ENCODE measurements around the gene GALK2.

GALK2 gene

DNA sequence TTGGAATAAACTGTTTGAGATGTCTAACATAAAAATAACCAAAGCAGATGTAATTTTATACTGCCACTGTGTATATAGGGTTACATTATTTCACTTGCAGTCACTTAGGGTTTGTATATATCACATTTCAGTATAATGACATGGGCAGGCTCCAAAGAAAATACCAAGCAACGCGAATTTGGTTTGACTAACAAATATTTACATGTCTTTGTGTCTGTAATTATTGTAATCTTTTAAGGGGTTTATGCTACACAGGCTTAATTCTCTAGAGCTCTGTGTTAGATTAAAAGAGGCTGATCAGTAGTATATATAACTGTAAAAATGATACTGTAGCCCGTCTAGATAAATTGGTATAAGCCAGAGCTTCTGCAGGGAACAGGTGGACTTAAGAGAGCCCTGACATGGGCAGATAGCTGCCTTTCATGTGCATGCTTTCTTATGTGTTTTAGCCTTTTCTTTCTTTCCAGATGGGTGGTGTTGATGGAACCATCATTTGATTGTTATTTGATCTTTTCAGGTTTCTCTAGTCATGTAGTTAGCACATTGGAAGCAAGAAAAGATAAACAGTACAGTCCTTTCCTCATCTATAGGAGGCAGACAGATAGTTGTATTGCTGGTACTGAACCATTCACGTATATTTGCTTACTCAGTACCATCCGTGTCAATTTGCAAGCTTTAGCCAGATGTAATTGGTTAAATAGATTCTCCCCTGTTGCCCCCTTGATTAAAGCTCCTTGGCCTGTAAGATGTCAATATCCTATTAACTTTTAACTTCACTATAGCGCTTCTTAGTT lies 86.1 kb downstream of the GALK2 start (continued):
- TF ChIP-seq, protein P1, sequence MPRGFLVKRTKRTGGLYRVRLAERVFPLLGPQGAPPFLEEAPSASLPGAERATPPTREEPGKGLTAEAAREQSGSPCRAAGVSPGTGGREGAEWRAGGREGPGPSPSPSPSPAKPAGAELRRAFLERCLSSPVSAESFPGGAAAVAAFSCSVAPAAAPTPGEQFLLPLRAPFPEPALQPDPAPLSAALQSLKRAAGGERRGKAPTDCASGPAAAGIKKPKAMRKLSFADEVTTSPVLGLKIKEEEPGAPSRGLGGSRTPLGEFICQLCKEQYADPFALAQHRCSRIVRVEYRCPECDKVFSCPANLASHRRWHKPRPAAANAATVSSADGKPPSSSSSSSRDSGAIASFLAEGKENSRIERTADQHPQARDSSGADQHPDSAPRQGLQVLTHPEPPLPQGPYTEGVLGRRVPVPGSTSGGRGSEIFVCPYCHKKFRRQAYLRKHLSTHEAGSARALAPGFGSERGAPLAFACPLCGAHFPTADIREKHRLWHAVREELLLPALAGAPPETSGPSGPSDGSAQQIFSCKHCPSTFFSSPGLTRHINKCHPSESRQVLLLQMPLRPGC (tag by site-specific recombination; IDR thresholded peaks at IDR 0.05) = peak; percentile 77; the same call in 1 of the 2 replicates
- TF ChIP-seq ZNF76 (tag by site-specific recombination; IDR thresholded peaks at IDR 0.05; ENCODE audit: borderline replicate concordance, low read depth) (no peak), ZNF677 (tag by site-specific recombination; IDR thresholded peaks at IDR 0.05) (no peak), ZNF350 (tag by site-specific recombination; IDR thresholded peaks at IDR 0.05) (no peak), ZNF341 (tag by site-specific recombination; IDR thresholded peaks at IDR 0.05; ENCODE audit: low read depth) (no peak), ZBTB20 (tag by site-specific recombination; IDR thresholded peaks at IDR 0.05) (no peak), ZNF629 (tag by site-specific recombination; IDR thresholded peaks at IDR 0.05) (peak; percentile 57), KLF8 (tag by site-specific recombination; IDR thresholded peaks at IDR 0.05) (peak; percentile 58), ZNF561 (tag by site-specific recombination; IDR thresholded peaks at IDR 0.05; ENCODE audit: borderline replicate concordance) (peak; percentile 41; the same call in 1 of the 2 replicates), FEZF1 (tag by site-specific recombination; IDR thresholded peaks at IDR 0.05) (peak; percentile 83), MZF1 (tag by site-specific recombination; IDR thresholded peaks at IDR 0.05; ENCODE audit: borderline replicate concordance) (0 out of 2 replicates have a peak, but pooled peaks have one; percentile 22), GLIS2 (tag by site-specific recombination; IDR thresholded peaks at IDR 0.05) (no peak), BCL11A (tag by site-specific recombination; IDR thresholded peaks at IDR 0.05; ENCODE audit: low read depth) (0 out of 2 replicates have a peak, but pooled peaks have one; percentile 65), ZNF24 (tag by site-specific recombination; IDR thresholded peaks at IDR 0.05) (peak; percentile 64; the same call in 1 of the 2 replicates), SCRT1 (tag by site-specific recombination; IDR thresholded peaks at IDR 0.05; ENCODE audit: borderline replicate concordance) (no peak), ZNF37A (tag by site-specific recombination; IDR thresholded peaks at IDR 0.05) (no peak), OVOL3 (tag by site-specific recombination; IDR thresholded peaks at IDR 0.05) (peak; percentile 79; the same call in 1 of the 2 replicates), KLF10 (tag by site-specific recombination; IDR thresholded peaks at IDR 0.05) (no peak), ZNF596 (tag by site-specific recombination; IDR thresholded peaks at IDR 0.05) (0 out of 2 replicates have a peak, but pooled peaks have one; percentile 47), SP7 (tag by site-specific recombination; IDR thresholded peaks at IDR 0.05) (peak; percentile 97), KLF9 (tag by site-specific recombination; IDR thresholded peaks at IDR 0.05; ENCODE audit: low read depth) (no peak), IKZF3 (tag by site-specific recombination; IDR thresholded peaks at IDR 0.05) (no peak), ZNF146 (tag by site-specific recombination; IDR thresholded peaks at IDR 0.05) (no peak), ZNF10 (tag by site-specific recombination; IDR thresholded peaks at IDR 0.05) (0 out of 2 replicates have a peak, but pooled peaks have one; percentile 25), OSR2 (tag by site-specific recombination; IDR thresholded peaks at IDR 0.05) (peak; percentile 89), ZIC2 (tag by site-specific recombination; IDR thresholded peaks at IDR 0.05) (no peak), PRDM1 (tag by site-specific recombination; IDR thresholded peaks at IDR 0.05) (no peak), ZNF843 (tag by site-specific recombination; IDR thresholded peaks at IDR 0.05) (peak; percentile 95)
- TF ChIP-seq, protein P2, sequence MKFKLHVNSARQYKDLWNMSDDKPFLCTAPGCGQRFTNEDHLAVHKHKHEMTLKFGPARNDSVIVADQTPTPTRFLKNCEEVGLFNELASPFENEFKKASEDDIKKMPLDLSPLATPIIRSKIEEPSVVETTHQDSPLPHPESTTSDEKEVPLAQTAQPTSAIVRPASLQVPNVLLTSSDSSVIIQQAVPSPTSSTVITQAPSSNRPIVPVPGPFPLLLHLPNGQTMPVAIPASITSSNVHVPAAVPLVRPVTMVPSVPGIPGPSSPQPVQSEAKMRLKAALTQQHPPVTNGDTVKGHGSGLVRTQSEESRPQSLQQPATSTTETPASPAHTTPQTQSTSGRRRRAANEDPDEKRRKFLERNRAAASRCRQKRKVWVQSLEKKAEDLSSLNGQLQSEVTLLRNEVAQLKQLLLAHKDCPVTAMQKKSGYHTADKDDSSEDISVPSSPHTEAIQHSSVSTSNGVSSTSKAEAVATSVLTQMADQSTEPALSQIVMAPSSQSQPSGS (tag by site-specific recombination; IDR thresholded peaks at IDR 0.05; ENCODE audit: low read depth) = no peak
- TF ChIP-seq, protein P3, sequence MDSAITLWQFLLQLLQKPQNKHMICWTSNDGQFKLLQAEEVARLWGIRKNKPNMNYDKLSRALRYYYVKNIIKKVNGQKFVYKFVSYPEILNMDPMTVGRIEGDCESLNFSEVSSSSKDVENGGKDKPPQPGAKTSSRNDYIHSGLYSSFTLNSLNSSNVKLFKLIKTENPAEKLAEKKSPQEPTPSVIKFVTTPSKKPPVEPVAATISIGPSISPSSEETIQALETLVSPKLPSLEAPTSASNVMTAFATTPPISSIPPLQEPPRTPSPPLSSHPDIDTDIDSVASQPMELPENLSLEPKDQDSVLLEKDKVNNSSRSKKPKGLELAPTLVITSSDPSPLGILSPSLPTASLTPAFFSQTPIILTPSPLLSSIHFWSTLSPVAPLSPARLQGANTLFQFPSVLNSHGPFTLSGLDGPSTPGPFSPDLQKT (IDR thresholded peaks at IDR 0.05; ENCODE audit: borderline replicate concordance, low read depth, low read length) = no peak
- TF ChIP-seq, protein P4, sequence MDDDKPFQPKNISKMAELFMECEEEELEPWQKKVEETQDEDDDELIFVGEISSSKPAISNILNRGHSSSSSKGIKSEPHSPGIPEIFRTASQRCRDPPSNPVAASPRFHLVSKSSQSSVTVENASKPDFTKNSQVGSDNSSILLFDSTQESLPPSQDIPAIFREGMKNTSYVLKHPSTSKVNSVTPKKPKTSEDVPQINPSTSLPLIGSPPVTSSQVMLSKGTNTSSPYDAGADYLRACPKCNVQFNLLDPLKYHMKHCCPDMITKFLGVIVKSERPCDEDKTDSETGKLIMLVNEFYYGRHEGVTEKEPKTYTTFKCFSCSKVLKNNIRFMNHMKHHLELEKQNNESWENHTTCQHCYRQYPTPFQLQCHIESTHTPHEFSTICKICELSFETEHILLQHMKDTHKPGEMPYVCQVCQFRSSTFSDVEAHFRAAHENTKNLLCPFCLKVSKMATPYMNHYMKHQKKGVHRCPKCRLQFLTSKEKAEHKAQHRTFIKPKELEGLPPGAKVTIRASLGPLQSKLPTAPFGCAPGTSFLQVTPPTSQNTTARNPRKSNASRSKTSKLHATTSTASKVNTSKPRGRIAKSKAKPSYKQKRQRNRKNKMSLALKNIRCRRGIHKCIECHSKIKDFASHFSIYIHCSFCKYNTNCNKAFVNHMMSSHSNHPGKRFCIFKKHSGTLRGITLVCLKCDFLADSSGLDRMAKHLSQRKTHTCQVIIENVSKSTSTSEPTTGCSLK (tag by site-specific recombination; IDR thresholded peaks at IDR 0.05) = no peak
- TF ChIP-seq, protein P5, sequence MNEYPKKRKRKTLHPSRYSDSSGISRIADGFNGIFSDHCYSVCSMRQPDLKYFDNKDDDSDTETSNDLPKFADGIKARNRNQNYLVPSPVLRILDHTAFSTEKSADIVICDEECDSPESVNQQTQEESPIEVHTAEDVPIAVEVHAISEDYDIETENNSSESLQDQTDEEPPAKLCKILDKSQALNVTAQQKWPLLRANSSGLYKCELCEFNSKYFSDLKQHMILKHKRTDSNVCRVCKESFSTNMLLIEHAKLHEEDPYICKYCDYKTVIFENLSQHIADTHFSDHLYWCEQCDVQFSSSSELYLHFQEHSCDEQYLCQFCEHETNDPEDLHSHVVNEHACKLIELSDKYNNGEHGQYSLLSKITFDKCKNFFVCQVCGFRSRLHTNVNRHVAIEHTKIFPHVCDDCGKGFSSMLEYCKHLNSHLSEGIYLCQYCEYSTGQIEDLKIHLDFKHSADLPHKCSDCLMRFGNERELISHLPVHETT (tag by site-specific recombination; IDR thresholded peaks at IDR 0.05) = 0 out of 2 replicates have a peak, but pooled peaks have one; percentile 21

Data from HEK293 (cell line).